NCI-H345 (cell line): ENCODE results near the gene CABP4.
"Not testable (repeated sequence)": the region's sequence is repeated elsewhere in the genome, so short reads cannot be mapped to it uniquely, and the experiment has no call there.

Experiments used
- DNase-seq: peaks from one replicate; lab custom pipeline; 2025; lab: John Stamatoyannopoulos, UW

The CABP4 gene

GRCh38 chr11:67419325-67420049 is 35.7 kb upstream of the CABP4 start:
- DNase-seq, result no peak

DNA sequence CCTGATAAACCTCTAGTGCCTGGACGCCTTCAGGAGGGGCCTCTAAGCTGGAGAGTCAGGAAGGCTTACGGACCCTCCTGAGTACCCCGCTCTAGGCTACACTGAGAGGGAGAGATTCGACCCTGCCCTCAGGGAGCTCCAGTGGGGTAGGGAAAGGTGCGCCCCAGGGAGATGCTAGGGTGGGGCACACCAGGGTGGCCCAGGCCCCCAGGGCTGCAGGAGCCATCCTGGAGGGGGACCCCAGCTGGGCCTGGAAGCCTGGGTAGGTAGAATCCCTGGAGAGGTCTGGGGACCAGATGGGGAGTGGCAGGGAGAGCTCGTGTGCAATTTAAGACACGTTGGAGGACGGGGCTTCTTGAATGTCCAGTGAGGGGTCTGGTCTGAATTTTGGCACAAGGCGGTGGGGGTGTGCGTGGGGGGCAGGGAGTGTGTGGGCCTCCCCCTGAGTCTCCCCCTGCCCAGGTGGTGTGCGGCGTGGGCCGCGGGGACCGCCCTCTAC is 35.0 kb upstream of the CABP4 start:
- no peak for DNase-seq

- peak; percentile 92 for DNase-seq
Measured at GRCh38 chr11:67420646-67421429, 34.3 kb upstream of the CABP4 start.

GRCh38 chr11:67421430-67422031 is 33.6 kb upstream of the CABP4 start:
- DNase-seq, result no peak

DNA sequence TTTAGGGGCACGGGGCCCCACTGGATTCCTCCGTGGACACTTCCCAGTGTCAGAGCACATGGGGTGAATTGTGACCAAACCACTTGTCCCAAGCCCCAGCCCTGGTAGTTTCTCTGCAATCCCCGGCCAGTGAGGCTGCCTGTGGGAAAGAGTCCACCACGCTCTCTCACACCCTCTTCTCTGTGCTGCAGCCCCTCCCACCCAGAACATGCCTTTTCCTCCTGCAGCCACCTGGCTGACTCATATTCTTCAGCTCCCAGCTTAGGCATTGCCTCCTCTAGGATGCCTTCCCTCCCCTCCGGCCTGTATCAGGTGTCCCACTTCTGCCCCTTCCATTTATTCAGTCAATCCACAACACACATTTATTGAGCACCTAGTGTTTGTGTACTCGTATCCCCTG is 32.3 kb upstream of the CABP4 start:
- DNase-seq, result no peak

GRCh38 chr11:67423466-67423865 is 31.7 kb upstream of the CABP4 start:
- DNase-seq, result no peak

DNA sequence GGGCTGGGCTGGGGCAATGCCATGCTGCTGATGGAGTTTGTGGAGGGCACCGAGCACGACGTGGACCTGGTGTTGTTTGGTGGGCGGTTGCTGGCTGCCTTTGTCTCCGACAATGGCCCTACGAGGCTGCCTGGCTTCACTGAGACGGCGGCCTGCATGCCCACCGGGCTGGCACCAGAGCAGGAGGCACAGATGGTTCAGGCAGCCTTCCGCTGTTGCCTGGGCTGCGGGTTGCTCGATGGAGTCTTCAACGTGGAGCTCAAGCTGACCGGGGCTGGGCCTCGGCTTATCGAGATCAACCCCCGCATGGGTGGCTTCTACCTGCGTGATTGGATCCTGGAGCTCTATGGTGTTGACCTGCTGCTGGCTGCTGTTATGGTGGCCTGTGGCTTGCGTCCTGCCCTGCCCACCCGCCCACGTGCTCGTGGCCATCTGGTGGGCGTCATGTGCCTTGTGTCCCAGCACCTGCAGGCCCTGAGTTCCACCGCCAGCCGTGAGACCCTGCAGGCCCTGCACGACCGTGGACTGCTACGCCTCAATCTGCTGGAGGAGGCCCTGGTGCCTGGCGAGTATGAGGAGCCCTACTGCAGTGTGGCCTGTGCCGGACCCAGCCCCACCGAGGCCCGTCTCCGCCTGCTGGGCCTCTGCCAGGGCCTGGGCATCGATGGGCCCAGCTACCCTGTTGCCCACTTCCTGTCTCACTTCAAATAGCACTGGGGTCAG is 31.1 kb upstream of the CABP4 start:
- DNase-seq, result no peak

- not testable (repeated sequence) for DNase-seq
Measured at GRCh38 chr11:67427364-67427859, 27.7 kb upstream of the CABP4 start.

- DNase-seq, result peak; percentile 98
Measured at GRCh38 chr11:67428052-67429001, 26.8 kb upstream of the CABP4 start, which contains the start of gene RPS6KB2. TSS of gene RPS6KB2 (plus strand) at chr11:67428494. CDS start at chr11:67428546, 52 bp downstream.

DNA sequence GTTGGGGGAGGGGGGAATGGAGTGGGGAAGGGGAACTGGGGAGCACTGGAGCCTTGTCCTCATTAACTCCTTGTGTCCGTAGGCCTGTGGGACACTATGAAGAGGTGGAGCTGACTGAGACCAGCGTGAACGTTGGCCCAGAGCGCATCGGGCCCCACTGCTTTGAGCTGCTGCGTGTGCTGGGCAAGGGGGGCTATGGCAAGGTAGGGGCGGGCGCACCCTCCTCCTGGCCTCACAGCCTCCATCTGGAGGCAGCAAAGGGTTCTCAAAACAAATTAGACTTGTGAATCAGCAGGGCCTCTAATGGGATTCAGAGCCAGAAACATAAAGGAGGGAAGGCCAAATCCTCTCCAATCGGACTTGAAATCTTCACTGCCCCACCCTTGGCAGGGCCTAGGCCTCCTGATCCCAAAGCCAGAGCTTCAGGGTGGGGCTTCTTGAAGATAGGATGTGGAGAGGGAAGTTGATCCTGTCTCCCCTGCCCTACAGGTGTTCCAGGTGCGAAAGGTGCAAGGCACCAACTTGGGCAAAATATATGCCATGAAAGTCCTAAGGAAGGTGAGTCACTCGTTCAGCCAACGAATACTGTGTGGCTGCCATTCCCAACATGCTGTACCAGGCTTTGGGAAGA is 26.0 kb upstream of the CABP4 start:
- no peak for DNase-seq

DNA sequence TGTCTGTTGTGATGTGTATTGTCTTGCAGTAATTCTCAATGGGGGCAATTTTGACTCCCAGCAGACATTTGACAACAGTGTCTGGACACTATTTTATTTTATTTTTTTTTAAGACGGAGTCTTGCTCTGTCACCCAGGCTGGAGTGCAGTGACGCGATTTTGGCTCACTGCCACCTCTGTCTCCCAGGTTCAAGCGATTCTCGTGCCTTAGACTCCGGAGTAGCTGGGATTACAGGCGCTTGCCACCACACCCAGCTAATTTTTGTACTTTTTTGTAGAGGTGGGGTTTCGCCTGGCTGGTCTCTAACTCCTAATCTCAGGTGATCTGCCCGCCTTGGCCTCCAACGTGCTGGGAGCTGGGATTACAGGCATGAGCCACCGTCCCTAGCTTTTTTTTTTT is 25.4 kb upstream of the CABP4 start:
- no peak for DNase-seq

DNA sequence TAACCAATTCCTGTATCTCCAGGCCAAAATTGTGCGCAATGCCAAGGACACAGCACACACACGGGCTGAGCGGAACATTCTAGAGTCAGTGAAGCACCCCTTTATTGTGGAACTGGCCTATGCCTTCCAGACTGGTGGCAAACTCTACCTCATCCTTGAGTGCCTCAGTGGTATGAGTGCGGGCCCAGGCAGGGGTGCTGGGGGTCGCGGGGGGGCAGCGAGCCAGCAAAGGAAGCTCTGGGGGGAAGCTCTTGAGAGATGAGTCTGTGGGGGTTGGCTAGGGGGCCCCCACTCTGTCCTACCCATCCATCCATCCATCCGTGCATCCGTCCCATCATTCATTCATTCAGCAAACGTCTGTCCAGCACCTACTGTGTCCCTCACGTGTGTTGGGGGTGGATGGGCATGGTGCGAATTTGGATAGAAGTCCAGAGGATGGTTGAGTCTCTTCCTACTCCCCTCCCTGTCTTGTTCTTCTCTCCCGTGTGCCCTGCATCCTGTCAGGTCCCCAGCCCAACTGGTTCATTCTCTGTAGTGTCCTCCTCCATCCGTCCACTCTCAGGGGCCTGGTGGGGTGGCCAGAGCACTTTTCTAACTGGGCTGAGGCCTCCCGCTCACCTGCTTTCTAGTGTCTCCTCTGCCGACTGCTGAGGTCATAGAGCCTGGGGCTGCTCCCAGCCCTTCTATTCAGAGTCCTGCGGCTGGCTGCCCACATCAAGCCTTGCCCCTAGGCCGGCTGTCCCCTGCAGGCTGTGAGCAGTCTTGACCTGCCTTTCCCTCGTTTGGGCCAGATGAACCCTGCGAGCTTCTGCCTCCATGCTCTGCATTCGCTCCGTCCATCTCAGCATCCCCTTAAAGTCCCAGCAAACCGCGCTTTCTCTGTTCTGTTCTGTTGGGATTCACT is 23.6 kb upstream of the CABP4 start:
- no peak for DNase-seq

GRCh38 chr11:67432655-67433349 is 22.4 kb upstream of the CABP4 start:
- no peak for DNase-seq

DNA sequence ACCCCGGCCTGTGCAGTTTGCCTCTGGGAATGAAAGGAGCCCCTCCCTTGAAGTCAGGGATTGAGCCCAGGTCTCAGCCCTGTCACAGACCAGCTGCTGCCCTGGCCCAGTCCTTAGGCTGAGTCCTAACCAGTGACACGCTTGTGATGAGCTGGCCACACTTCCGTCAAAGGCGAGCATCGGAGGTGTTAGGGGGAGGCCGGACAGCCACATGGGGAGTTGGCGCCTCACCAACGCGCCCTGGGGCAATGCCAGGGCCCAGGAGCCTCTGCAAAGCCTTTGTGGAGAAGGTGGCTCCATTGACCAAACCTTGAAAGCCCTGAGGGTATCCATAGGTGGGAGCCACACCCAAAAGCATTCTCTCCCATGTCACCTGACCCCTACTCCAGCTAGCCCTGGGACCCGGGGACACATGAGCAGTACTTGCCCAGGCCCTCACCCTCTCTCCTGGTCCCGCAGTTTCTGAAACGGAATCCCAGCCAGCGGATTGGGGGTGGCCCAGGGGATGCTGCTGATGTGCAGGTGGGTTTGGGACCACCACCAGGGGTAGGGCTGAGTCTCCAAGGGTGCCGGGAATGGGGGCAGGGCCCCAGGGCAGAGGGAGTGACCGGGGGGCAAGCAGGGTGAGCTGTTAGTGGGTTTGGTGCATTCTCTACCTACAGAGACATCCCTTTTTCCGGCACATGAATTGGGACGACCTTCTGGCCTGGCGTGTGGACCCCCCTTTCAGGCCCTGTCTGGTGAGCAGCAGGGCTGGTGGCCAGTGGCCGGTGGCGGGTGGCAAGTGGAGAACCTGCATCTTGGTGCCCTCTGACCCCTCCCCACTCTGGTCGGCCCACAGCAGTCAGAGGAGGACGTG is 21.4 kb upstream of the CABP4 start:
- no peak for DNase-seq

DNA sequence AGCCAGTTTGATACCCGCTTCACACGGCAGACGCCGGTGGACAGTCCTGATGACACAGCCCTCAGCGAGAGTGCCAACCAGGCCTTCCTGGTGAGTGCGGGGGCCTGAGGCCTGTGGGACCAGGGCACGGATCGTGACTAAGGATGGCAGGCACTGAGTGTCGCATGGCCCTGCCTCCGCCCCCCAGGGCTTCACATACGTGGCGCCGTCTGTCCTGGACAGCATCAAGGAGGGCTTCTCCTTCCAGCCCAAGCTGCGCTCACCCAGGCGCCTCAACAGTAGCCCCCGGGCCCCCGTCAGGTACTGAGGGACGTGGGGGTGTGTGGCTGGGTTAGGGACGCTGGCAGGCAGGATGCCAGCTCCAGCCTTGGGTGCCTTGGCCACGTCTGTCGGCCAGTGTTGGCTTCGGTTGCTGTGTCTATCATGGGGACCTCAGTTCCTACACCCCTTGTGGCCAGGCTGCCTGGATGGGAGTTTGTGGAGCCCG is 20.7 kb upstream of the CABP4 start:
- DNase-seq, result no peak

DNA sequence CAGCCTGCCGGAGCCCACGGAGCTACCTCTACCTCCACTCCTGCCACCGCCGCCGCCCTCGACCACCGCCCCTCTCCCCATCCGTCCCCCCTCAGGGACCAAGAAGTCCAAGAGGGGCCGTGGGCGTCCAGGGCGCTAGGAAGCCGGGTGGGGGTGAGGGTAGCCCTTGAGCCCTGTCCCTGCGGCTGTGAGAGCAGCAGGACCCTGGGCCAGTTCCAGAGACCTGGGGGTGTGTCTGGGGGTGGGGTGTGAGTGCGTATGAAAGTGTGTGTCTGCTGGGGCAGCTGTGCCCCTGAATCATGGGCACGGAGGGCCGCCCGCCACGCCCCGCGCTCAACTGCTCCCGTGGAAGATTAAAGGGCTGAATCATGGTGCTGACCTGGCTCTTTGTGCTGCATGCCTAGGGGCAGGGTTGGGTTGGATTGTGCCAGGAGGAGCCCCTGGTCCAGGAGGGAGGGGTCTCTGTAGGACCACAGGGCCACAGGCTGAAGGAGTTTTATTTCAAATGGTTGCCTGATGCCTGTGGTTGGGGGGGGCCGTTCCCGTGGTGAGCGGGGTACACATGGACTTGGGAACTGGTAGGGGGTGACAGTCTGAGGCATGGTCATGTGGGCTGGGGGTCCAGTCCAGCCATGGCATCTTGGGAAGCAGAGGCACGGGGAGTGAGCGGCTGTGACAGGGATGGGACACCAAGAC is 20.0 kb upstream of the CABP4 start:
- no peak for DNase-seq
